T-helper 1 cell treated with Interleukin-12 subunit alpha and Interleukin-12 subunit beta and Interleukin-4 antibody, amounts not matched to agents 30 μg/mL and 1 μg/mL, for 36 hours (primary cell): Measurements from ENCODE around the gene PI3.
"Not testable (repeated sequence)": the region's sequence is repeated elsewhere in the genome, so short reads cannot be mapped to it uniquely, and the experiment has no call there.

Experiments
- H3K27ac Mint-ChIP-seq: one replicate; pipeline ENCODE4 v1.8.0; 2021; ENCODE audit warnings: mild to moderate bottlenecking, mixed read lengths
- H3K27me3 Mint-ChIP-seq: one replicate; pipeline ENCODE4 v1.8.0; 2021; ENCODE audit warnings: low read depth, mixed read lengths
- H3K36me3 Mint-ChIP-seq: one replicate; pipeline ENCODE4 v1.8.0; 2021; ENCODE audit warnings: low read depth, mixed read lengths
- H3K4me1 Mint-ChIP-seq: one replicate; pipeline ENCODE4 v1.8.0; 2021; ENCODE audit warnings: low read depth, mixed read lengths
- H3K4me3 Mint-ChIP-seq: one replicate; pipeline ENCODE4 v1.8.0; 2021; ENCODE audit warnings: mild to moderate bottlenecking, moderate library complexity, mixed read lengths
- H3K9me3 Mint-ChIP-seq: one replicate; pipeline ENCODE4 v1.8.0; 2021; ENCODE audit warnings: mixed read lengths

The PI3 gene

GRCh38 chr20:45174434-45175364 lies at the start of gene PI3:
Gene PI3, plus strand, starts transcription at chr20:45174902. Its CDS starts 21 bp downstream, at chr20:45174923.
- Mint-ChIP-seq H3K36me3 (no peaks in the 10 kb centered on the region), H3K27me3 (peaks cover 26% of the 10 kb centered on the region), H3K4me3 (no peak within 1 kb of the TSS), H3K4me1 (peaks cover 1% of the 10 kb centered on the region), H3K9me3 (no peaks in the 10 kb centered on the region), H3K27ac (no peak within 1 kb of the TSS)

DNA sequence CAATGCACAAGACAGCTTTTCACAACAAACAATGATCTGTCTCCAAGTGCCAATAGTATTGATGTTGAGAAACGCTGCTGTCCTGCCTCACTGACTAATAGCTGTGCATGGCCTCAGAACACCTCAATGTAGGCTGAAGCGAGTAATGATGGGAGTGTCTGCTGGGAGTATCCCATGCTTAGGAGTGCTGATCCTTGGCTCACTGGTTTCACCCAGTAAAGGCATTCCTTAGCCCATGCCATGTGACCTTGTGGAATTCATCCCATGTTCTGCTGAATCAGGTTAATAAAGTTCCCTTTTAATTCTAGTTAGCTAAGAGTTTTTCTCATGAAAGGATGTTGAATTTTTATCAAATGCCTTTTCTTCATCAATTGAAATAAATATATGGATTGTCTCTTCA lies 46.6 kb upstream of the PI3 start:
- H3K9me3 Mint-ChIP-seq = no peaks in the 10 kb centered on the region
- no peak overlapping the region for H3K4me3 Mint-ChIP-seq
- no peaks in the 10 kb centered on the region for H3K36me3 Mint-ChIP-seq
- H3K4me1 Mint-ChIP-seq = no peaks in the 10 kb centered on the region
- no peak overlapping the region for H3K27ac Mint-ChIP-seq
- H3K27me3 Mint-ChIP-seq = peaks cover 66% of the 10 kb centered on the region

DNA sequence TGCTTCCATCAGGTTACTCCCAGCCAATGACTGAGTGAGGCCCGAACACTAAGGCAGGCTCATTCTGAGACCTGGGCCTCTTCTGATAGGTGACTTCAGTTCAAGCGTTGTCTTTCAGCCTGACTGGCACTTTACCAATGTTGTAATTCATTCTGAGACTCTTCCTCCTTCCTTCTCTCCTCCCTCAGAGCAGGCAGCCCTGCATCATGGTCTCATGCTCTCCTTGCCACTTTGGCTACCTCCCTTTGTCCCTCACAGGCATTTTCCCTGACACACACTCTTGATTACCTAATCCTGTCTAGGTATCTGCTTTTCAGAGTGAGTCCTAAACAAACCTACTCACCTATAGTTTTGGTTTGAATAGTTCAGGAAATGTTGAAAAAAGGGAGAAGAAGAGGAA lies 37.8 kb upstream of the PI3 start:
- Mint-ChIP-seq H3K27ac (no peak overlapping the region), H3K4me1 (no peaks in the 10 kb centered on the region), H3K36me3 (no peaks in the 10 kb centered on the region), H3K27me3 (peaks cover 22% of the 10 kb centered on the region), H3K9me3 (no peaks in the 10 kb centered on the region), H3K4me3 (no peak overlapping the region)

DNA sequence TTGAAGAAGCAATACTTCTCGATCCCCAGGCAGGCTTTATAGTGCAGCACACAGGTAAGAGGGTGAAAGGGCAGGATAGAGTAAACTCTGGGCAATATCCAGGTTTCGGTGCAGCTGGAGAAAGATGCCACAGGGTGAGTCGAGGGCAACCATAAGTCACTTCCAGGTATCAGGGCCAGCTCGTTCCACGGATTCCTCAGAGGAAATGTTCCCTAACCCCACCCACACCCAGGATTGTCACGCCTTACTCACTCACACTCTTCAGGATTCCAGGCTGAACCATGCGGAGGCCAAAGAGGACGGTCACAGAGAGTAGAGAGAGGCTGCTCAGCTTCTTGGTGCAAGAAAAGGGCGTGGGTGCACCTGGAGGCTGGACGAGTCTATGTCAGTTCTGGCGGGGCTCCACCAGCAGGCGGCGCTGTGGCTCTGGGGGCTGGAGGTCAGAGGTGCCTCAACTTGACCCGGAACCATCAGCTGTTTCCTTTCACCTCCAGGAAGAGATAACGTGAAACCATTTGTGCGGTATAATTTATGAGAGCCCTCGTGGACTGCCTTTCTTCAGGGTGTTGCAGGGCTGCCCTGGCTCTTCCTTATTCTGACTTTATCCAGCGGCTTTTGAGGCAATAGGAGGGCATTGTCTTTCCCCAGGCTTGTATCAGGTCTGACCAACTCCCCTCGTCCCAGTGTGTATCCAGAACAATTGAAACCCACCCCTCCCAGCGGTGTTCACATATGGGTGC lies 36.0 kb upstream of the PI3 start:
- Mint-ChIP-seq H3K9me3 (no peaks in the 10 kb centered on the region), H3K36me3 (no peaks in the 10 kb centered on the region), H3K4me3 (no peak overlapping the region), H3K27me3 (peaks cover 9% of the 10 kb centered on the region), H3K27ac (no peak overlapping the region), H3K4me1 (no peaks in the 10 kb centered on the region)

GRCh38 chr20:45139733-45140375 lies 34.8 kb upstream of the PI3 start:
- H3K27ac Mint-ChIP-seq, H3K9me3 Mint-ChIP-seq, H3K4me3 Mint-ChIP-seq, H3K4me1 Mint-ChIP-seq, H3K36me3 Mint-ChIP-seq: not testable (repeated sequence)
- peaks cover 11% of the 10 kb centered on the region for H3K27me3 Mint-ChIP-seq

DNA sequence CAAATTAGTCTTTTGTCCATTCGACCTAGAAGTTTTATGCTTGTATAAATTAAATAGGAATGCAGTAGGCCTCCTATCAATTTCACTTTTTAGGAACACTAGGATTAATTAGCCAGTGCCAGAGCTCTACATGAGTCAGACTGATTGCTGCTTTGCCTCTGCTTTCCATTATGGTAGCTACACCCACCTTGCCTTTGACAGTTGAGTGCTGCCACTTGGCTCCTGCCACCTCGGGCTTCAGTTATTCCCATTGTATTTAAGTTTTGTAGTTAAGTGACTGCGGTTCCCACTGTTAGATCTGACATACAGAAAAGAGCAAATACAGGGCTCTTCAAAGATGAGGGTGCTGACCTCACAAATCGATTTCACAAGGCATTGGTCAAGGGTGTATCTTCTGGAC lies 33.9 kb upstream of the PI3 start:
- Mint-ChIP-seq H3K4me1 (no peaks in the 10 kb centered on the region), H3K27ac (no peak overlapping the region), H3K36me3 (no peaks in the 10 kb centered on the region), H3K9me3 (no peaks in the 10 kb centered on the region), H3K4me3 (no peak overlapping the region), H3K27me3 (peaks cover 15% of the 10 kb centered on the region)

GRCh38 chr20:45149062-45149461 lies 25.6 kb upstream of the PI3 start:
- Mint-ChIP-seq H3K4me3 (no peak overlapping the region), H3K27me3 (peaks cover 36% of the 10 kb centered on the region)

GRCh38 chr20:45152405-45152804 lies 22.3 kb upstream of the PI3 start:
- H3K27ac Mint-ChIP-seq = no peak overlapping the region
- no peaks in the 10 kb centered on the region for H3K4me1 Mint-ChIP-seq
- H3K27me3 Mint-ChIP-seq = peaks cover 24% of the 10 kb centered on the region
- no peaks in the 10 kb centered on the region for H3K9me3 Mint-ChIP-seq
- no peaks in the 10 kb centered on the region for H3K36me3 Mint-ChIP-seq
- no peak overlapping the region for H3K4me3 Mint-ChIP-seq

More at GRCh38 chr20:45149062-45149461, 25.6 kb upstream of the PI3 start:
- Mint-ChIP-seq H3K36me3 (no peaks in the 10 kb centered on the region), H3K9me3 (no peaks in the 10 kb centered on the region), H3K27ac (no peak overlapping the region), H3K4me1 (no peaks in the 10 kb centered on the region)

- no peak overlapping the region for H3K27ac Mint-ChIP-seq
- no peaks in the 10 kb centered on the region for H3K9me3 Mint-ChIP-seq
- no peak overlapping the region for H3K4me3 Mint-ChIP-seq
- no peaks in the 10 kb centered on the region for H3K36me3 Mint-ChIP-seq
- H3K4me1 Mint-ChIP-seq = no peaks in the 10 kb centered on the region
- H3K27me3 Mint-ChIP-seq = peaks cover 24% of the 10 kb centered on the region
These were observed 21.6 kb upstream of the PI3 start for GRCh38 chr20:45153147-45153546.

DNA sequence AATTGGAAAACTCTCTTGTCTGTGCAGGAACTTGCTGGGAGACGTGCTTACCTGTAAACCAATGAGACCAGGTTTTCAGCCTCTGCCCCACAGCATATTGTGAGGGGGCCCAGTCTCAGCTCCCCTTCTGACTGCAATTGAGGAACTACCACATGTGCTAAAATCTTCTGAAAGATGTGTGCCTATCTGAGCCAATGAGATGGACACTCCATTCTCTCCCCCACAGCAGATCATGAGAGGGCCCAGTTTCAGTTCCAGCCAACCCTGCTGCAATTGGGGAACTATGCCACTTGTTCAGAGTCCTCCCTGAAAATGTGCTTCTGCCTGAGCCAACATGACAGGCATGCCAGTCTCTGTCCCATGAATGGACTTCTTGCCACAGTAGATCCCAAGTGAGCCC lies 20.9 kb upstream of the PI3 start:
- Mint-ChIP-seq H3K36me3 (no peaks in the 10 kb centered on the region), H3K4me1 (no peaks in the 10 kb centered on the region), H3K27me3 (peaks cover 30% of the 10 kb centered on the region), H3K9me3 (peaks cover 5% of the 10 kb centered on the region), H3K4me3 (no peak overlapping the region), H3K27ac (no peak overlapping the region)

DNA sequence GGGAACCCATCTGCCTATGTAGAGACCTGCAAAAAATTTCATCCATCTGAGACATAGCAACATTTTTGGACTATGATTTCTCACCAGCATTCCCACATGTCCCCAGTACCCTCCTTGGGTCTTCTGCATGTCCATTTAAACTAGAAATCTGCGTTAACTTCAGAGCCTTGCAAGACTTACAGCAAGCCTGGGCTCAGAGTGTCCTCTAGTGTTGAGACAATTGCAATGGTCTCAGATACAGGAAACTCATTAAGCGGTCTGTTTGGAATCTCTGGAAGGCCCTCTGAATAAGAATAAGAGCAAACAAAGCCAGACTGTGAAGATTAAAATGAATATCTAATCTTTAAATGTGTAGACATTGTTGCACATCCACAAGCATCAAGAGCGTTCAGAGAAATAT lies 20.5 kb upstream of the PI3 start:
- H3K4me1 Mint-ChIP-seq = no peaks in the 10 kb centered on the region
- H3K36me3 Mint-ChIP-seq = no peaks in the 10 kb centered on the region
- no peak overlapping the region for H3K27ac Mint-ChIP-seq
- no peak overlapping the region for H3K4me3 Mint-ChIP-seq
- H3K27me3 Mint-ChIP-seq = peaks cover 34% of the 10 kb centered on the region
- H3K9me3 Mint-ChIP-seq = peaks cover 9% of the 10 kb centered on the region

- H3K9me3 Mint-ChIP-seq, H3K27ac Mint-ChIP-seq: not testable (repeated sequence)
These were observed 19.9 kb upstream of the PI3 start for GRCh38 chr20:45154794-45155193.

DNA sequence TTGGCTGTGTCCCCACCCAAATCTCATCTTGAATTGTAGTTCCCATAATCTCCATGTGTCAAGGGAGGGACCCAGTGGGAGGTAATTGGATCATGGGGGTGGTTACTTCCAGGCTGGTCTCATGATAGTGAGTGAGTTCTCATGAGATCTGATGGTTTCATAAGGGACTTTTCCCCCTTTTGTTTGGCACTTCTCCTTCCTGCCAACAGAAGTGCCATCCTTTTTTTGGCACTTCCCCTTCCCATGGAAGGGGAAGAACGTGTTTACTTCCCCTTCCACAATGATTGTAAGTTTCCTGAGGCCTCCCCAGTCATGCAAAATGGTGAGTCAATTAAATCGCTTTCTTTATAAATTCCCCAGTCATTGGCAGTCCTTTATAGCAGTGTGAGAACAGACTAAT lies 18.0 kb upstream of the PI3 start:
- Mint-ChIP-seq H3K27me3 (peaks cover 32% of the 10 kb centered on the region), H3K4me1 (no peaks in the 10 kb centered on the region), H3K4me3 (no peak overlapping the region), H3K27ac (no peak overlapping the region), H3K9me3 (peaks cover 13% of the 10 kb centered on the region), H3K36me3 (no peaks in the 10 kb centered on the region)

More at GRCh38 chr20:45154794-45155193, 19.9 kb upstream of the PI3 start:
- H3K4me1 Mint-ChIP-seq, H3K4me3 Mint-ChIP-seq, H3K36me3 Mint-ChIP-seq: not testable (repeated sequence)
- peaks cover 32% of the 10 kb centered on the region for H3K27me3 Mint-ChIP-seq

- Mint-ChIP-seq H3K36me3 (no peaks in the 10 kb centered on the region), H3K4me1 (no peaks in the 10 kb centered on the region), H3K27me3 (peaks cover 29% of the 10 kb centered on the region), H3K27ac (no peak overlapping the region), H3K9me3 (peaks cover 24% of the 10 kb centered on the region), H3K4me3 (no peak overlapping the region)
These were observed 16.7 kb upstream of the PI3 start for GRCh38 chr20:45157962-45158361.
